CD4-positive, alpha-beta T cell (primary cell): ENCODE data around the gene CD302. TPM values are rescaled to one million over a fixed set of nuclear protein-coding genes. Genes with fewer than 3 reads are reported as not detected.

Experiments used
- ATAC-seq: fragments of 200-7000 bp; cut with Tn5 transposase; one replicate; pipeline ENCODE4 v1.10.0; 2022; ENCODE audit warnings: mild to moderate bottlenecking; ENCODE audit not compliant: poor library complexity
- CTCF ChIA-PET: fragments of 350-600 bp; sonication (Branson Sonifier 250); formaldehyde crosslinking; loops from one replicate; lab custom pipeline; 2021; ENCODE audit warnings: antibody characterized with exemption, inconsistent platforms; lab: Charles Lee
- POLR2A ChIA-PET: fragments of 350-600 bp; sonication (Branson Sonifier 250); formaldehyde crosslinking; loops from one replicate; lab custom pipeline; 2021; ENCODE audit warnings: antibody characterized with exemption, inconsistent platforms; lab: Charles Lee
- DNase-seq, 14 experiments: peaks; one replicate each; pipeline ENCODE4 v3.0.0-alpha.2; 2013 to 2020; ENCODE audit warnings: mixed read lengths in 2 of 14
- H3K27ac ChIP-seq, 2 donors: one replicate each; pipeline versions ENCODE4 v1.5.1 to v1.7.0; 2013; ENCODE audit warnings: low read length in 2 of 2, low read depth in 1 of 2, mild to moderate bottlenecking in 1 of 2
- H3K27me3 ChIP-seq, 2 experiments: 1 replicate in 1 of 2; 2 replicates in 1 of 2; pipeline versions ENCODE4 v1.6.1 to v1.7.0; 2013; ENCODE audit warnings: low read length in 2 of 2, control low read depth in 1 of 2, mild to moderate bottlenecking in 1 of 2, moderate library complexity in 1 of 2; ENCODE audit not compliant: insufficient read depth in 2 of 2, control insufficient read depth in 1 of 2
- H3K36me3 ChIP-seq: one replicate; pipeline ENCODE4 v1.6.1; 2013; ENCODE audit warnings: low read length, control low read depth; ENCODE audit not compliant: insufficient read depth
- H3K4me1 ChIP-seq: one replicate; pipeline ENCODE4 v1.6.1; 2013; ENCODE audit warnings: low read length, control low read depth; ENCODE audit not compliant: insufficient read depth
- H3K4me3 ChIP-seq: one replicate; pipeline ENCODE4 v1.5.1; 2013; ENCODE audit warnings: mild to moderate bottlenecking, low read length, moderate library complexity
- H3K9me3 ChIP-seq, 2 experiments: 1 replicate in 1 of 2; 2 replicates in 1 of 2; pipeline versions ENCODE4 v1.6.1 to v1.7.0; 2013; ENCODE audit warnings: low read length in 2 of 2, mild to moderate bottlenecking in 2 of 2, control low read depth in 1 of 2, moderate library complexity in 1 of 2; ENCODE audit not compliant: control insufficient read depth in 1 of 2, insufficient read depth in 1 of 2
- H3K27ac Mint-ChIP-seq: one replicate; pipeline ENCODE4 v1.8.0; 2020; ENCODE audit warnings: mixed read lengths
- H3K27me3 Mint-ChIP-seq: one replicate; pipeline ENCODE4 v1.8.0; 2021; ENCODE audit warnings: mixed read lengths
- H3K36me3 Mint-ChIP-seq: one replicate; pipeline ENCODE4 v1.8.0; 2021; ENCODE audit warnings: low read depth, mixed read lengths
- H3K4me1 Mint-ChIP-seq: one replicate; pipeline ENCODE4 v1.8.0; 2021; ENCODE audit warnings: low read depth, mixed read lengths
- H3K4me3 Mint-ChIP-seq: one replicate; pipeline ENCODE4 v1.8.0; 2020; ENCODE audit warnings: mild to moderate bottlenecking, mixed read lengths
- H3K9me3 Mint-ChIP-seq: one replicate; pipeline ENCODE4 v1.8.0; 2020; ENCODE audit warnings: mixed read lengths
- CTCF ChIP-seq: fragments of 200-600 bp; IDR thresholded peaks from one replicate; pipeline ENCODE4 v1.8.0; 2022; ENCODE audit warnings: antibody characterized with exemption, mild to moderate bottlenecking
- intact Hi-C, 2 experiments: fragments of 100-400 bp; cut with DNase I in 1 of 2; cut with micrococcal nuclease in 1 of 2; formaldehyde crosslinking; loops; one replicate each; pipeline versions ENCODE4 v1.15.1 to v1.9.0; 2023 to 2025; cut with DNase I, micrococcal nuclease
- total RNA-seq, 174 experiments: library from RNA in 2 of 174; stranded (reverse) in 2 of 174; gene quantifications; one replicate each; pipeline ENCODE4 v1.2.3 and lab custom pipeline; 2021 to 2026

The CD302 gene
- total RNA-seq, 2 experiments from 2014 or later: 1.0 to 1.1 TPM

GRCh38 chr2:159792599-159792998 is 5.4 kb downstream of the CD302 start:
- H3K27ac ChIP-seq: no peak overlapping the region
- Mint-ChIP-seq H3K9me3 (no peaks in the 10 kb centered on the region), H3K4me3 (no peak overlapping the region), H3K4me1 (peaks cover 9% of the 10 kb centered on the region), H3K36me3 (no peaks in the 10 kb centered on the region), H3K27ac (no peak overlapping the region), H3K27me3 (peaks cover 8% of the 10 kb centered on the region)
- peaks cover 2% of the 10 kb centered on the region for H3K4me1 ChIP-seq
- DNase-seq (no peak), ATAC-seq (no peak)
- H3K27me3 ChIP-seq: peaks cover 1 to 4% of the 10 kb centered on the region in 2 experiments
- no peak for TF ChIP-seq CTCF
- no peaks in the 10 kb centered on the region for H3K36me3 ChIP-seq
- no peak overlapping the region for H3K4me3 ChIP-seq
- intact Hi-C loops: no loop called here
- ChIA-PET POLR2A (no interaction called here), CTCF (no interaction called here)
- peaks cover 0 to 2% of the 10 kb centered on the region in 2 experiments for H3K9me3 ChIP-seq

- Histone ChIP-seq H3K4me1 (no peaks in the 10 kb centered on the region), H3K27ac (no peak overlapping the region)
These were observed 6.0 kb downstream of the CD302 start for GRCh38 chr2:159792036-159792435.

GRCh38 chr2:159790323-159790722 is 7.7 kb downstream of the CD302 start:
- H3K4me3 Mint-ChIP-seq: no peak overlapping the region
- TF ChIP-seq CTCF: no peak
- H3K27me3 Mint-ChIP-seq: no peaks in the 10 kb centered on the region
- H3K27ac Mint-ChIP-seq: no peak overlapping the region
- DNase-seq (no peak), ATAC-seq (no peak)
- no peak overlapping the region for H3K27ac ChIP-seq
- no peaks in the 10 kb centered on the region for H3K4me1 ChIP-seq
- ChIA-PET CTCF (no interaction called here), POLR2A (no interaction called here)
- no peaks in the 10 kb centered on the region for H3K4me1 Mint-ChIP-seq
- H3K36me3 Mint-ChIP-seq: no peaks in the 10 kb centered on the region
- H3K36me3 ChIP-seq: no peaks in the 10 kb centered on the region
- H3K9me3 Mint-ChIP-seq: no peaks in the 10 kb centered on the region
- no peaks in the 10 kb centered on the region for H3K9me3 ChIP-seq
- intact Hi-C loops: no loop called here
- no peaks in the 10 kb centered on the region for H3K27me3 ChIP-seq
- H3K4me3 ChIP-seq: no peak overlapping the region

More at GRCh38 chr2:159792036-159792435, 6.0 kb downstream of the CD302 start:
- POLR2A ChIA-PET: no interaction called here
- H3K27me3 ChIP-seq: no peaks in the 10 kb centered on the region
- Mint-ChIP-seq H3K27ac (no peak overlapping the region), H3K4me3 (no peak overlapping the region), H3K4me1 (peaks cover 9% of the 10 kb centered on the region), H3K9me3 (no peaks in the 10 kb centered on the region), H3K27me3 (peaks cover 4% of the 10 kb centered on the region), H3K36me3 (no peaks in the 10 kb centered on the region)
- DNase-seq: no peak
- TF ChIP-seq CTCF: no peak
- no peak overlapping the region for H3K4me3 ChIP-seq
- CTCF ChIA-PET: no interaction called here
- ATAC-seq: no peak
- no peaks in the 10 kb centered on the region for H3K36me3 ChIP-seq
- H3K9me3 ChIP-seq: no peaks in the 10 kb centered on the region
- intact Hi-C loops: no loop called here
